GM15510 (cell line): ENCODE results near the gene DAPK2.
A peak's percentile ranks its signal among the peaks of the same experiment; 100 is the strongest.

Experiments
- POLR2A ChIP-seq: IDR thresholded peaks from 3 replicates; pipeline ENCODE4 v1.6.1; 2011; ENCODE audit warnings: borderline replicate concordance; ENCODE audit not compliant: insufficient read length; ENCODE audit errors: extremely low read depth

The DAPK2 gene

DNA sequence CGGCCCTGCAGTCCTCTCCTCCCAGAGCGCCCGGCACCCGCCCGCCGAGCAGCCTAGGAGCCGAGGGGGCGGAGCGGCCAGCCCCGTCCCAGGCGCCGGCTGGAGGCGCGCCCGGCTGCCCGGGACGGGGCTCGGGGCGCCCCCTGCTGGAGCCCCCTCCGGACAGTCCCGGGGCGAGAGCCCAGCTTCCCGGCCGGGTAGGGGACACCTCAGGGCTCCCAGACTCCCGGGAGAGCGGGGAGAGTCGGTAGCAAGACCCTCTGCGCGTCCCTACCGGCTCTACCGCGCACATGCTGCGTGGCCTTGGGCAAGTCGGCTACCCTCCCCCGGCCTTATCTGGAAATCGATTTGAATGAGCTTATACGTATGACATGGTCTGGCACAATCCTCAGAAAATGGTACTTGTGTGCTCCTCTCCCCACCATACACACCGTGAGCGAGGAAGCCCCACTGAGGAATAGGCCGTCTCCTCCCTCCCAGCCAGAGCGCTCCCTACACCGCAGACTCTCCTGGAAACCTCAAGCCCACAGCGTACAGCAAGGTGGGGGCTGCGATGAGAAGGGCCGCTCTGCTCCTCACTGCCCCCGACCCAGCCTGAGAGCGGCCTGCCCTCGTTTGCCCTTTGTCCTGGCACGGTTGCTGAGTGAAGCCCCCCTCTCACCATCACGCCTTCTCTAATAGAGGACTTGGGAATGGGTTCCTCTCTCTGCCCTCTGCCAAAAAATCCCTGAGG, at the start of gene DAPK2:
Gene DAPK2 (minus strand): TSS at position 65 of the 733 bp plus-strand sequence. CDS start 6,224 bp downstream, outside the sequence.
- no peak for TF ChIP-seq POLR2A

GRCh38 chr15:64095431-64095794, 49.1 kb upstream of the DAPK2 start:
- TF ChIP-seq POLR2A = no peak

GRCh38 chr15:64093627-64094417, 47.5 kb upstream of the DAPK2 start, which contains the start of gene CIAO2A:
CIAO2A (minus strand) TSS chr15:64093838; CDS start chr15:64093768, 70 bp downstream.
- TF ChIP-seq POLR2A = peak; percentile 71

DNA sequence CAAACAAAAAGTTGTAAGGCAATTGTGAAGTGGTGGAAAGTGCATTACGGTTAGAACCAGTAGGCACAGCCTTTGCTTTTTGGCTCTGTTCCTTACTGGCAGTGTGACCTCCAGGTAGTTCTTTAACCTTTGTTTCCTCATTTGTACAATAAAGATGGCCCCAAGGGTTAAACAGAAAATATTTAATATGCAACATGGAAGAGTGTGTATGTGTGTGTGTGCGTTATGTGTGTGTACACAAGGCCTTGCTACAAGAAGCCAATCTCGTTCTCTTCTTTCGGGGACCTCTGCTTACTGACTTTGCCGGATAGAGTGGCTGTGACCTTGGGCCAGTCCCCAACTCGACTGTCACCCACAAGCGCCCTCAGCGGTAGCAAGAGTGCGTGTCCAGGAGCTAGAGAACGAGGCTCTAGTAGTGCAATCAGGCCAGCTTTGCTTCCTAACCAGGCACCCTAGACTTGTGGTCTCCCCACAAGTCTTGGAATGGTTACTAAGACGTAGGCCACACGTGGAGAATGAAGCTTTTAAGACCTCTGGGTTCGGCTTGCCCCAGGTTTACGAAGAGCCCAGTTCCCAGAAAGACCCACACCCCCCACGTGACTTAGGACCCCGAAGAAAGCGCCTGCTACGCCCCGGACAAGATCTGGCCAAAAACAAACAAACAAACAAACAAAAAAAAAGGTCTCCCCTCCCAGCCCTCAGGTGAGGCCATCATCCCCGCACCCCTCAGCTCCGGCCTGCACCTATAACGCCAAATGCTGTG, 46.8 kb upstream of the DAPK2 start:
- TF ChIP-seq POLR2A = peak; percentile 14

- TF ChIP-seq POLR2A = no peak
Measured at GRCh38 chr15:64092075-64092820, 46.0 kb upstream of the DAPK2 start.

DNA sequence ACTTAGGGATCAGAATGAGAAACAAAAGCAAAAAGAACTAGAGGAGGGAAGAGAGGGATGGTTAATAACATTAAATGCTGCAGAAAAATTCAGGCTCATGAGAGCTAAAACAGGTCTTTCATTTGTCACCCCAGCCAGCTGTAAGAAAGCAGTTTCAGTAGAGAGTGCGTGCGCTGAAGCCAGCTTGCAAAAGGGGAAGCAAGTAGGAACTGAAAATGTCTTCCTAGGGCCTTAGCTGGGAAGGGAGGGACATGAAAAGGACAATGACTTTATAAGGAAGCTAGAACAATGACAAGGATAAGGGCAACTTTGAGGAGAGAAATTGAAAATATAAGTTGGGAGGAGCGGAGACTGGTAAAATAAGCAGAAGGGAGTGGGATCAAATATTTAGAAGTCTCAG, 44.2 kb upstream of the DAPK2 start:
- no peak for TF ChIP-seq POLR2A

DNA sequence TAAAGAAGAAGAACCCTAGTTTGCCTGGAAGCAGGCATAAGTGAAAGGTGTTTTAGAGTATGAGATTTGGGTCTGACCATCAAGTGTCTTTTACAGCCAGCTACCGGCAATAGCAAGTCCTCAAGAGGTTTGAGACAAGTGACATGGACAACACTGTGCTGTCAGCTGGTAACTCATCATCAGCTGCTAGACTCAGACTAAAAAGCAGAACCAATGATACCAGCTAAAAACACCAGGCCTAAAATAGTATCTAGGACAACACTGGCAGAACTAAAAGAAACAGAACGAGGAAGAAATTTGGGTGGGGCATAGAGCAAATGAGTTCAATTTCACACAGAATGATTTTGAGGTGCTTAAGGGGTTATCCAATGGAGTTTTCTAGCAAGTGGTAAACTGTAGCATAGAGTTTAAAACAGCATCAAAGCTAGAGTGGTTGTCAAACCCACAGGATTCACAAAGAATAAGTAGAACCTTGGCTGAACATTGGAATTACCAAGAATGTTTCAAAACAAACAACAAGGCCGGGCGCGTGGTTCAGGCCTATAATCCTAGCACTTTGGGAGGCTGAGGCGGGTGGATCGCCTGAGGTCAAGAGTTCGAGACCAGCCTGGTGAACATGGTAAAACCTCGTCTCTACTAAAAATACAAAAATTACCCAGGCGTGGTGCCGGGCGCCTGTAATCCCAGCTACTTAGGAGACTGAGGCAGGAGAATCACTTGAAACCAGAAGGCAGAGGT, 43.4 kb upstream of the DAPK2 start:
- no peak for TF ChIP-seq POLR2A

DNA sequence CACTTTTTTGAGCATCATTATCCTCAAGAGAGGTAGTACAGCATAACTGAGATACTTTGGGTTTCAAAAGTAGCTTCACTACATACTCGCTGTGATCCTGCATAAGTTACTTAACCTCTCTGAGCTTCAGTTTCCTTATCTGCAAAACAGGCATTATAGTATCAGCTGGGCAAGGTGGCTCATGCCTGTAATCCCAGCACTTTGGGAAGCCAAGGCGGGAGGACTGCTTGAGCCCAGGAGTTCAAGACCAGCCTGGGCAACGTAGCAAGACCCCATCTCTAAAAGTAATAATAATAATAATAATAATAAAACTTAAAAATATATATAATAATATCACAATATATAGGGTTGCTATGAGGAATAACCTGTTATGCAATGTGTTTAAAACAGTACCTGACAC, 36.5 kb upstream of the DAPK2 start:
- no peak for TF ChIP-seq POLR2A

DNA sequence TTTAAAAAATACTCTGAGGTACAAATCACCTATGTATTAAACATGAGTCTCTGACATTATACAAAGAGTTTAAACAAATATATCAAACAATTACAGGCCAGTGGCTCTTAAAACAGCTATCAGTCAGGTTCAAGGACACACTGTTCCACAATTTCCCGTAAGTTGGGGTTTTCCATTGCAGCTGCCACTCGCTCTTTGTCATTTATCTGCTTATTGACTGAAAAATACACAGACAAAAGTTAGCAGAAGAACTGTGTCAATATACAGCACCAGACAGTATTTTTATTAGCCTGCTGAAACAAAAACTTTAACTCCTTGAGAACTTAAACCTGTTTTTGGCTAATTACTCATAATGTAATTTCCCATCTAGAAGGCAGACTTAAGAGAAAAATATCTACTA, 26.5 kb upstream of the DAPK2 start:
- no peak for TF ChIP-seq POLR2A

DNA sequence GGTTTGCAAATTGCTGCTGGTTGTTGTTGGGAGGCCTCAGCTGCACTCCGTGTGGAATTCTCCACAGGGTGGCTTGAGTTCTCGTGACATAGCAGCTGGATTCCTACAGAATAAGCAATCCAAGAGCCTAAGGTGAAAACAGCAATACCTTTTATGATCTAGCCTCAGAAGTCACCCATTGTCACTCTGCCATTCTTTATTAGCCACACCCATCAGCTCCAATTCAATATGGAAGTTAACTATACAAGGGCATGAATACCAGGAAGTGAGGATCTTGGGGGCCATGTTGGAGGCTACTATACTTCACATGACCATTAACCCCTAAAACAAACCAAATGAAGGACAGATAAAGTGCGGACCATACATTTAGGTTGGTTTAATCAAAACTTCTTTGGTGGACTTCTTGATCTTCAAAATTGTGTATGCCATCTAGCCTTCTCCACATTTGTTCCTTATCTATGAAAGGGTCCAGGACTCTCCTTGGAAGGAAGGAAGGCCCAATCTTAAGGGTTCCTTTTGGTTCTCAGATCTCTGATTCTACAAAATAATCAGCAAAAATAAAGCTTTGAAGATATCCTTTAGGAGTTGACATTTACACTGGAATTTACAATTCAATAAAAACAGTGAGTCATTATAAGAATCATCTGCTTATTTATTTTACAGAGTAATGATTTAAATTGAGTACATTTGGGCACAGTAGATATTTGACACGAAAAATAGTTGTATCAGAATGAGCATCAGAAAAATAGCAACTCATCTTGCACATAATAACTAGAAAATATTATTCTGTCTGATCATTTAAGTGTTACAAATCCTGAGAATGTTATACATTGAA, 25.9 kb upstream of the DAPK2 start:
- no peak for TF ChIP-seq POLR2A

DNA sequence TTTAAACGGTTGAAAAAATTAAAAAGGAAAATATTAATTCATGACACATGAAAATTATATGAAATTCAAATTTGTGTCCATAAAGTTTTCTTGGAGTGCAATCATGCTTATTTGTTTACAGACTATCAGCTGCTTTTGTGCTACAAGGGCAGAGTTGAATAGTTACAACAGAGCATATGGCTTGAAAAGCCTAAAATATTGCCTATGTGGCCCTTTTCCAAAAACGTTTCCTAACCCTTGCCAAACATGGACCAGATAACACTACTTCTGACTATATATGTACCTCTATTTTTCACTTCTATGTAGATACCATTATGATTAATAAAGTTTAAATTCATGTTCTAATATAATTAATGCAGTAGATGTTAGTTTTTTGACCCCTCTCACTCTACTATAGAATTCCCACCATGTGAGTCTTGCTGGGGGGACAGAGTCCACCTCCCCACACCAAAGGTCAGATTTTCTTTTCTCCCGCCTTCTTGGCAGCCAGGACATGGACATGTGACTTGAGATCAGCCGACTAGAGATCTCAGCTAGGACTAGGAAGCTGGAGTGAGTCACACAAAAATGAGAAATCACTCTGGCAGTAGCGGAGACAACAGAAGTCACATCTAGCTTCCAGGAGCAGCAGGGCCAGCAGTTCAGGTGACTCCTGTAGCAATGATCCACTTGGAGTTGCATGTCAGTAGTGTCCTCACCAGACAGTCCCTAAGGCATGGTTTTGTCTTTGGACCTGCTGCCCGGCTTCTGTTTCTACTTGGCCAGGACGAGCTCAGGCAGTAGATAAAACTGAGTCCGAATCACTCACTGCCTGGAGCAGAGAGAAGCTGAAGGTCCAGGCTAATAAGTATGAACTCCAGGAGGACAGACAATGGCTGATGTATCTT, 24.9 kb upstream of the DAPK2 start:
- TF ChIP-seq POLR2A = no peak

- TF ChIP-seq POLR2A = no peak
Measured at GRCh38 chr15:64070106-64070505, 23.8 kb upstream of the DAPK2 start.

DNA sequence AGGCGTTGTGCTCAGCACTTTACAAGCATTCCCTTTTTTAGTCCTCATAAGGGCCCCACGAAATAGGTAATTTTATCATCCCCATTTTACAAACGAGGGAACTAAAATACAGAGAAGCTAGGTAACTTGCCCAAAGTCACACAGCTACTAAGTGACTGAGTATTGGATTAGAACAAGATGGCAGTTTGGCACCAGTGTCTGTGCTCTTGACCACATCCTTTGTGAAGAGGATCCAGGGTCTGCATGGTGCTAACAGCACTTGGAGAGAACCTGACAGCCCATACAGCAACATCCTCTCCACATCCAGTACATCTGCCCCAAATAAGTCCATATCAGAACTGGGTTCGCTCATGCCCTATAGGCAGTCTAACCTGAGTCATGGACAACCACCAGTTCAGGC, 21.8 kb upstream of the DAPK2 start:
- TF ChIP-seq POLR2A = no peak

DNA sequence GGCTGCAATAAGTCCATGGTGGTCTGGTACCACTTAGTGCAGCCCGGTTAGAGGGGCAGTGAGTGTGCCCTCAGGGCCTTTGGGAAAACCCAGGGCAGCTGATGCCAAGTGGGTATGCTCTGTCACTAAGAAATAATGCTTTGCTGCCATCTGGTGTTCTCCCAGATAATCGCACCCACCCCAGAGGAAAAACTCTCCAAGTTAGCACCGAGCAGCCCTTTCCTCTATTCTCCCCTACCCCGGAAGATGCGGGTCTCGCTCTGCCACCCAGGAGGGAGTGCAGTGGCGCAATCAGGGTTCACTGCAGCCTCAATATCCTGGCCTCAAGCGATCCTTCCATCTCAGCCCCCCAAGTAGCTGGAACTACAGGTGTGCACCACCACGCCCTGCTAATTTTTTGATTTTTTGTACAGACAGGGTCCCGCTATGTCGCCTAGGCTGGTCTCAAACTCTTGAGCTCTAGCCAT, 21.3 kb upstream of the DAPK2 start:
- TF ChIP-seq POLR2A = no peak
